Amniotic epithelial cell (primary cell): ENCODE measurements around the gene NSG1.
"Not testable (repeated sequence)": the region's sequence is repeated elsewhere in the genome, so short reads cannot be mapped to it uniquely, and the experiment has no call there.

ENCODE experiments used
- DNase-seq: peaks from one replicate; pipeline ENCODE4 v3.0.0-alpha.2; 2010; ENCODE audit warnings: low read depth

The NSG1 gene

DNA sequence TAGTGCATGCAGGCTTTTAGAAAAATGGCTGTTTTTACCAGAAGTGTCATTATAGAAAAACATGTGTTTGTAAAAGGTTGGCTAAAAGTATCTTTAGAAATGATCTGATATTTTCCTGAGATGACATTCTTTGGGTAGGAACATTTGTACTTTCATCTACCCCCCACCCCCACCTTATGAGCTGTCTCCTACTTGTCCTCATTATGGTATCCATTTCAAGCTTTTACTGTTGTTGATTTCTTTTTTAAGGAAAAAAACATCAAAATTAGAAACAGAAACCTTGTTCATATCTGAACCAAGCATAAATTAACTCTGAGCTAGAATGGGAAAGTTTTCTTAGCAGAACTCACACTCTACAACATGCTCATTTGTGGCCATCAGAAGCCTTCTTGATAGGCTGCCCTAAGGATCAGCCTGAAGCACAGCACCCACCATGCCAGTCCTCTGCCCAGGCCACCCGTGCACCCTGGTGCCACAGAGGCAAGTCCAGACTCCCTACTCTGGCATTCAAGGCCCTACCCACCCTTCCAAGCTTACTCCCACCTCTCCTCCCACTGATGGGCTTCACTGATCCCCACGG is 49.4 kb downstream of the NSG1 start:
- no peak for DNase-seq

DNA sequence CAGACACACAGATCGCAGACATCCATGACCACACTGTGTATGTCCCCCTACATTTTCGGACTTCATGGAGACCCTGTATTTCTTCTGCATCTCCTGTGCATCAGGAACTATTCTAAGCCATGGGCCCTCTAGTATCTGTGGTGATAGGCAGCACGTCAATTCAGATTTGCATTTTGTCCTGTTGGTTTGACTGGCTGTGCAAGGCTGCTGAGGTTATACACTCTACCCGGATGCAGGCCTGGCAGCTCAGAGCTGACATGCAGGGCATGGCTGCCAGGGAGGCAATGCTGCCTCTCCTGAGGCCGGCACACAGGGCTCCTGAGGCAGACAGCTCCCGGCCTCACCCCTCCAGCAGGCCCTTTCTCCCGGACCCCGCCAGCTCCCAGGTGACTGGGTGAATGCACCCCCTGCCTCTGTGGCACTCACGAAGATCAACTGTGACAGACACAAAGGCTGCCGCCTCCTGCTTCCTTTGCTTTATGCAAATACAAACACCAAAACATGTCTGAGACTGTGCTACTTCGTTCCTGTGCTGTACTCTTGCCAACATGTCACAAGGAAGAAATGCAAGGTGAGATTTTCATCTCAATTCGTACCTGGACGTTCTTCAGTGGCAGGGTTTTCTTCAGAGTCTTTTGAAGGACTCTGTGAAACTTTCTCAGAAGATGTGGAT is 51.0 kb downstream of the NSG1 start:
- DNase-seq: no peak

DNA sequence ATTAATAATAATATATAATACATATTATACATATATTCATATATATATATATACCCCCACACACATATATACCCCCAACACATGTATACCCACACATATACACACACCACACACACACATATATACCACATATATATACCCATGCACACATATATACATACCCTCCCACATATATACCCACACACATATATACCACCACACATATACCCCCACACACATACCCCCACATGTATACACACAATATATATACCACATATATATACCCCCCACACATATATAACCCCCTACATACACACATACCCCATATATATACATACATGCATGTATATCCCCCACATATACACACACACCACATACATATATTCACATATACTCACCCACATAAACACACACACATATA is 52.0 kb downstream of the NSG1 start:
- no peak for DNase-seq

DNA sequence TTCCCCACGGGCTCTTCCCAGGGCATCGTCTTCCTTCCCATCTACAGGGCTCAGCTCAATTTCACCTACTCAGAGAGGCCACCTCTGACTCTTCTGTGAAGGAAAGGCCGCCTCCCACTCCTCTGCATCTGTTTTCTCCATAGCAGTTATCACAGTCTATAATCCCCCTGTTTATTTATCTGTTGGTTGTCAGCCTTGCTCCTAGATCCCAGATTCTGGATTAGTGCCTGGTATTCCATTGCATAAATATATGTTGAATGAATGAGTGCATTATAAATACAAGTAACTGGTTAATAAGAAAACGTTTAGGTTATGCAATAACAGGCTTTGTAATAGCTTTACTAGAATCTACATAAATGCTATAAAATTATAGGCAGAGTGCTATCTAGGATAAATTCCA is 52.9 kb downstream of the NSG1 start:
- peak; percentile 88 for DNase-seq

DNA sequence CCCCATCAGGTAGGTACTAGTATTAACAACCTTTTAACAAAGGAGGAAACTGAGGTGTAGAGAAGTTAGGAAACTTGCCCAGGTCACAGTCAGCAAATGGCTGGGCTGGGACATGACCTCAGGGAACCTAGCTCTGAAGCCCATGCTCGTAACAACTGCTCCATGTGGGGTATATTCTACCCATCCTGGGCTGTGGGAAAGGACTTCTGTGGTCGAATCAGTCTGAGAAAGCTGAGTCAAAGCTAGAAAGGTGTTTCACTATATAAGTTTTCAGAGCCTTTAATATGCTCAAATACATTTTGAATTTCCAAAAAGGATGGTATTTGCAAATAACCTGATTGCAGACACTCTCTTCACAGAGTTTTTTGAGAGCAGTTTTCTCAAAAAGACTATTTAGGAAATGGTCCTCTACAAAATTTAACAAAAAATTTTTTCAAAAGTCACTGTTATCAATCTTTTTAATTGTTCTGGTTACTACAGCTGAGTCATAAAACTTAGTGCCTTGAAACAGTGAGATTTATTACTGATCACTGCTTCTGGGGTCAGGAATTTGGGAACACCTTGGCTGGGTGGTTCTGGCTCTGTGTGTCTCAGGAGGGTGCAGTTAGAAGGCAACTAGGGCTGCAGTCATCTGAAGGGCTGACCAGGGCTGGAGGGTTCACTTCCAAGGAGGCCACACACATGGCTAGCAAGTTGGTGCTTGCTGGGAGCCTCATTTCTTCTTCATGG is 53.6 kb downstream of the NSG1 start:
- peak; percentile 49 for DNase-seq

DNA sequence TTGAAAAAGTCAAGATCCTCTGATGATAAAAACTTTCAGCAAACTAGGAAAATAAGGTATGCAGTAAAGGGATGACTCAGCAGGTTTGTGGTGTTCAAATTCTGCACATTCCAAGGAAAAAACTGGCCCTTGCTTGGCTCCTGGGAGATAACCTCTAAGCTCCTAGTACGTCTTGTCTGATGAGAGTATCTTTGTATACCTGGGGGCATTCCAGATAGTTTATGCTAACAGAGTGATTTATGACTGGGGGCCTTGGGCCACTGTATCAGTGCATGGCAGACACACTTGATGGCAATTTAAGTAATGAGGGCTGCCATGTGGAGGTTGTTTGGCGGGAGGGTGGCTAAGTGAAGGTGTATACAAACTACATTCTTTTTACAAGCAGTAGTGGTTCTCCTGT is 56.9 kb downstream of the NSG1 start:
- DNase-seq: peak; percentile 86

DNA sequence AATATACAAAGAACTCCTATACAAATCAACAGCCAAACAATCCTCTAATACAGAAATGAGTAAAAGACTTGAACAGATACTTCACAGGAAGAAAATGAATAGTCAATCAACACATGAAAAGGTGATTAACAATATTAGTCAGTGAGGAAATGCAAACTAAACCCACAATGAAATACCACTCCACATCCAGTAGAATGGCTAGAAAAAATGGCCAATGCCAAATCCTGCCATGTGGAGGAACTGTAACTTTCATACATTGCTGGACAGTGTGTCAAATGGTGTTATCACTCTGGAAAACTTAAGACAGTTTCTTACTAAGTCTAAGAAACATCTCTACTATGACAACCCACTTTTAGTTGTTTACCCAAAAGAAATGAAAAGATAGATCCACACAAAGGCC is 59.5 kb downstream of the NSG1 start:
- peak; percentile 63 for DNase-seq

DNA sequence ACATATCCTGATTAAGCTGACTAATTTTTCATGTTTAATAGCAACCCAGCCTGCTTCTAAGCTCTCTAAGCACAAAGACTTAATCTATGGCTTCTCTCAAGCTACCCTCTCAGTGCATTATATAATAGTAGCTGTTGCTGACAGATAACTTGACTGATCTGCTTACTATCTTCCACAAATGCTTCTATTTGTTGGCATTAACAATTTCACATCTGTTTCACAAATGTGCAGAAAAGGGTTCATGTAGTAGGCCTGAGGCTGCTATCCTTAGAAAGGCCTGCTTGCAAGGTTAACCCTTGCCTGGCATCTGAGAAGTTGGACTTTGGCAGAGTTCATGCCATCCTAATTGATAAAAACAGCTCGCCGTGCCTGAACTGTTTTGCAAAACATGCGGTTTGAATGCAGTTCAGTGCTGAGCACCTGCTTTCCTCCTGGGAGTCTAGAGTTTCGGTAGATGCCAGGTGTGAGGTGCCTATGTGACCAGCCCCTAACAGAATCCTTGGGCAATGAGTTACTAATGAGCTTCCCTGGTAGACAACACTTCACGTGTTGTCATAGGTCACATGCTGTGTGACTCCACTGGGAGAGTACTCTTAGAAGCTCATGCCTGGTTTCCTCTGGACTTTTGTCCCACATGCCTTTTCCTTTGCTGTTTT is 68.4 kb downstream of the NSG1 start:
- DNase-seq: no peak

DNA sequence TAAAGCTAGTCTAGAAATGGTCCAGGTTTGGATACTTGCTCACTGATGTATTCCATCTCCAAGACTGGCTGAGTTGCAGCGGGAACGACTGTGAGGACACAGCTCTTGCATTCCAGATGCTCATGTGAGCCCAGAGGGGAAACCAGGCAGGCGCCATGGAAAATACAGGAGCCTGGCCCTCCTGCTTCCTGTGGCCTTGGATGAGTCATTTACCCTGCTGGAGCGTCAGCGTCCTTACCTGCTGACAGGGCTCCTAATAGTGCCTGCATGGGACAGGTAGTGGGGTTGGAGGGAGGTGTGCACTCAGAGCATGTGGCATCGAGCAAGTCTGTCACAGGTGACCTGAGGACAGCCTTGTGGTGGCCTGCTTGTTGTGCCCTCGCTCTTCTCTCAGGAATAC is 69.4 kb downstream of the NSG1 start:
- DNase-seq: peak; percentile 55

DNA sequence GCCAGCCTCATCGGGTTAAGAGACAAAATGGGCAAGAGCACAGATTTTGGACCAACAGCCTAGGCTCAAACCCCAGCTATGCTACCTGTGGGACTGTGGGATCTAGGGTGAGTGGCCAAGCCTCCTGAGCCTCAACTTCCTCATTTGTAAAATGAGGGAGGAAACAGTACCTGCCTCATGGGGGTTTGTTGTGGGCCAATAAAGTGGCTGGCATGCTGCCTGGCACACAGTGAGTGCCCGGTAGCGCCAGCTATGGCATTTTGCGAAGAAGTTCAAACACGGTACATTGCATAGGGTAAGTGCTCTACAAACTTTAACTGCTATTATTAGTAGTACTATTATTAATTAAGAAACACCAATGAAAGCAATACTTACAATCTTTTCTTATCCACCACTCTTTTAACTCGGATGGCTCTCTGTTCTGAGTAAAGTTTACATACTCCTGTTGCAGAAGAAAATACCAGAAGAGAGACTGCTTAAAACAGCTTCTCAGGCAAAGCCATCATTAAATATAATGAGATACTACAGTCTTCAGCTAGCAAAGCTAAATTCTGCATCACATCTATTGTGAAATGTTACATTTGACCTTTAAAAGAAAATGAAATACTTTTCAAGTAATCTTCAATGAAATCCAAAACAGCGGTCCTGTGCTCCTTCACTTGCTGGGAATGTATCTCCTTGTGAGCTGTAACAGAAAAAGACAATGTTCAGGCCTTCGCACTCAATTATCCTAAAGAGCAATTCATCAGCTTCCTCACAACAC is 70.1 kb downstream of the NSG1 start:
- no peak for DNase-seq

DNA sequence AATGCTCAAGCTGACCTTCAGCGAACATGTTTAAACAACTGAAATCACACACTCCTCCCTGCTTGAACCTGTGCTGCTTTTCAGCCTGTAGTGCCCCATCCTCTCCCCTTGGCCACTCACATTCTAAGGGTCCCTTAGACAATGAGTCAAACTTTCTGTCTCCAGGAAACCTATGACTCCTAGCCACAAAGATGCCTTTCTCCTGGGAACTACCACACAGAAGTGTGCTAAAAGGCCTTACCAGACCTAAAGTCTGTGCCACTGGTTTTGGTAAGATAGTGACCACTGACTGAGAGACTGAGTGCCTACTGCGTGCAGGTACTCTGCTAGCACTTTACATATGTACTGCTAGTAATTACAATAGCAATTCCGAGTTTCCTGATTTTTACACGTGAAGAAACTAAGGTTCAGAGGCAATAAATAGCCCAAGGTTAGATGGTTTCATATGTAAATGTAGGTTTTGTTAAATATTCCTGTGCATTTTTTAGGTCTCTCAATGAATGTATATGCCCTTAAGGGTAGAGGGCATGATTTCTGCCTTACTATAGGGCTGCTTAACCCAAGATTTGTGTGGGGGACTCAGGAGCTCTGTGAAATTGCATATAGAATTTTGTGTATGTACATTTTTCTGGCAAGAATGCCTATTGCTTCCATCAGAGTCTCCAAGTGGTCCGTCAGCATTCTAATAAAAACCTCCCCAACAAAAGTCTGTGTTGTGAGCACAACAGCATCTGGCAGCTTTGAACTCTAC is 71.1 kb downstream of the NSG1 start:
- peak; percentile 65 for DNase-seq

DNA sequence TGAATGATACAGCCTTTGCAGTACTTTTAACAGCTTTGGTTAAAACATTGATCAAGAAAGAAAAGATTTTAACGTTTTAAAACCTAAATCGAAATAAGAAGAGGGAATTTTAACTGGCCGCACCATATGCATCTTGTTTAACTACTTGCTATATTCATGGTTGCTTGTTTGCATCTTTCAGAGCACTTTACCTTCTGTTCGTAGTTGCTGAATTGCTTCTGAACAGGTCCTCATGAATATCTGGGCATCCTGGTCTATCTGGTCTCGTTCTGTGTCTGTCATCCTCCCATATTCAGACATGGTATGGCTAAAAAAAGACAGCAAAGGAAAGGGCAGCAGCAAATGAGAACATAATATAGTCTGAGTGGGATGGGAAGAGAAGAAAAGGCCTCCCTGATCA is 72.3 kb downstream of the NSG1 start:
- DNase-seq: no peak

DNA sequence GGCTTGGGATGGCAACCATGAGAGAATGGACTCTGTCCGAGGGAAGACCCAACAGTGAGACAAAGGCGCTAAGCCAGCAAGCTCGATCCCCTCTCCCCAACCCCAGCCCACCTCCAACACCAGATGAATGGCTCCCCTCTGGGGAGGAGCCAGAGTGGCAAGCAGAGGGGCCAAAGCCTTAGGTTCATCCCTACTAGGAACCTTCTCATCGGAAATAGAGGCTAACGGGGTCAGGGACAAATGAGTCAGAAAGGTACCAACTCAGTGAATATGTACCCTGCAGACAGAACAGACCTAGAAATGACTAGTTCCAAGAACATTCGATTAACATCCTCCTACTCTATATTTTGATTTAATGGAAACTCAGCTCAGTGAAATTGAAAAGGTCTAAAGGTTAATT is 73.9 kb downstream of the NSG1 start:
- no peak for DNase-seq

DNA sequence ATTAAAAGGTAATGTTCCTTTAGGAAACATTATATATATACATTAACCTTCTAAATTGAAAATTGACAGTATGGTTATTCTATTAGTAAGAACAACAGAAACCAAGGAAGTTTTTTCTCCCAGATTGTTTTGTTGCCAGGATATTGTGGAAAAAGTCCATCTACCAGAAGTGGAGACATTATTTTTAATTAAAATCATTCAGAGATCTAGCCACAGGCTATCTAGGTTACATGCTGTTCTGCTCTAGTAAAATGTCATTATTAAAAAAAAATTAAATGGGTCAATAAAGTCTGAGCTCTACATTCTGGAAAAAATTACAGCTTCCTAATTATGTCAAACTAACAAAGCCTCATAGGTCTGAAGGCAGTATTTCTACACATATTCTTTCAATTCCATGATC is 74.3 kb downstream of the NSG1 start:
- DNase-seq: no peak

DNA sequence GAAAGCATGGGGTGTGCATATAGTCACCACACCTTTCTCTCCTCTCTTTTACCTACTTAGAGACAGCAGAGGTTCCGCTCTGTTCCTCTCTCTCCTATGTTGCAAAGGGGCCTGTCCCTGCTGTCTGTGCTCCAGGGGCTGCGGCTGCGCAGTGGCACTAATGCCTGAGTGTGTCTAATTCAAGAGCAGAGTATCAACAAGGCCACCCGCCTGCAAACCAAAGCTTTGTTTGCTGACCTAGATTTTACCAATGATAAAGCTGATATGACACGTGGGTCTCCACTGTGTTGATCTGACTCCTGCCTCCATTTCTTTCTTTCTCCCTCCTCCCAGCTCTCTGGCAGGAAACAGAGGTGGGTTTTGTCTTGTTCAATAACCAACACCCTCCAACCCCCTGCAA is 74.9 kb downstream of the NSG1 start:
- no peak for DNase-seq

DNA sequence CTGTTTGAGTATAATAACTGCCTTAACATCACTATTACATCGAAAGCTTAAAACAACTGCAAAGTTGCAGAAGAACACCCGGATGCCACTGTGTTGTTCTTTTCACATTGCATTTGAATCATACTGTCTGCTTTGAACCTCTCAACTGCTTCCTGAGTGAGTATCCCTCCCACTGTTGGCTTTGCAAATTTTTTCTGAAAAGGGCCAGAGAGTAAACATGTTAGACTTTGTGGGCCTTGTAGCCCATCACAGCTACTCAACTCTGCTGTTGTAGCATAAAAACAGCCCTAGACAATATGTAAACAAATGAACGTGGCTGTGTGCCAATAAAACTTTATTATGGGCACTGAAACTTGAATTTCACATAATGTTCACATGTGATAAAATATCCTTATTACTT is 76.1 kb downstream of the NSG1 start:
- DNase-seq: no peak

DNA sequence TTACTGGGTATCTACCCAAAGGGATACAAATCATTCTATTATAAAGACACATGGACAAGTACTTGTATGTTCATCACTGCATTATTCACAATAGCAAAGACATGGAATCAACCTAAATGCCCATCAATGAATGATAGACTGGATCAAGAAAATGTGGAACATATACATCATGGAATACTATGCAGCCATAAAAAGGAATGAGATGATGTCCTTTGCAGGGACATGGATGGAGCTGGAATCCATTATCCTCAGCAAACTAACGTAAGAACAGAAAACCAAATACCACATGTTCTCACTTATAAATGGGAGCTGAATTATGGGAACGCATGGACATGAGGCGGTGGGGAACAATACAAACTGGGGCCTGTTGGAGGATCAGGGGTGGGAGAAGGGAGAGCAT is 78.3 kb downstream of the NSG1 start:
- DNase-seq: not testable (repeated sequence)
